Ovary (tissue), 9 donors: ENCODE measurements around the gene C1D. TPM values are rescaled to one million over a fixed set of nuclear protein-coding genes. Genes with fewer than 3 reads are reported as not detected.
A peak's percentile ranks its signal among the peaks of the same experiment; 100 is the strongest.
"Not testable (repeated sequence)": the region's sequence is repeated elsewhere in the genome, so short reads cannot be mapped to it uniquely, and the experiment has no call there.

Experiments used
- DNase-seq, 5 donors: peaks; one replicate each; pipeline ENCODE4 v3.0.0-alpha.2; 2019 to 2020
- H3K27ac ChIP-seq, 2 donors: fragments of 200-600 bp; one replicate each; pipeline versions ENCODE4 v1.5.1 to v1.8.0; 2019 to 2022
- H3K27me3 ChIP-seq: fragments of 200-600 bp; one replicate; pipeline ENCODE4 v1.8.0; 2022
- H3K36me3 ChIP-seq: fragments of 200-600 bp; sonication (generic); one replicate; pipeline ENCODE4 v1.5.1; 2019
- H3K4me1 ChIP-seq: one replicate; pipeline ENCODE4 v1.8.1; 2013; ENCODE audit warnings: mild to moderate bottlenecking, moderate library complexity; ENCODE audit not compliant: insufficient read depth
- H3K4me3 ChIP-seq: fragments of 200-600 bp; sonication (generic); one replicate; pipeline ENCODE4 v1.5.1; 2017
- H3K9me3 ChIP-seq, 2 donors: fragments of 200-600 bp in 1 of 2; sonication (generic) in 1 of 2; one replicate each; pipeline versions ENCODE4 v1.5.1 to v1.8.1; 2013 to 2019; ENCODE audit warnings: mild to moderate bottlenecking in 1 of 2, moderate library complexity in 1 of 2
- CTCF ChIP-seq, 3 donors: fragments of 450-650 bp in 2 of 3; fragments of 200-600 bp in 1 of 3; IDR thresholded peaks; one replicate each; pipeline versions ENCODE4 v1.5.1 to v1.8.0; 2016 to 2022; ENCODE audit warnings: antibody characterized with exemption in 3 of 3, mild to moderate bottlenecking in 1 of 3
- EP300 ChIP-seq: sonication (generic); formaldehyde crosslinking; IDR thresholded peaks from one replicate; pipeline ENCODE4 v1.6.1; 2017; ENCODE audit warnings: antibody characterized with exemption
- POLR2A ChIP-seq: fragments of 450-650 bp; IDR thresholded peaks from one replicate; pipeline ENCODE4 v1.6.1; 2017; ENCODE audit warnings: antibody characterized with exemption, mild to moderate bottlenecking, moderate library complexity
- WGBS, 3 donors: extraction: QIAGEN DNeasy Blood & Tissue Kit in 1 of 3; methylation state at CpG; one replicate each; pipeline versions ENCODE4 v1.1.5 to v1.1.7; 2013 to 2017; 5-methylcytosine and 5-hydroxymethylcytosine counted together
- intact Hi-C, 4 donors: fragments of 100-400 bp; cut with DNase I; formaldehyde crosslinking; loops; one replicate each; pipeline versions ENCODE4 v1.11.0 to v1.15.1; 2022 to 2023
- polyA plus RNA-seq, 2 donors: library from polyadenylated mRNA; stranded (reverse); fragments of 200-250 nt in 1 of 2; fragments of 350-450 nt in 1 of 2; fragmentation: Illumina TruSeq in 1 of 2; extraction: RNeasy Lipid Tissue Mini Kit (QIAGEN cat#74804) in 1 of 2; gene quantifications; one replicate each; pipeline ENCODE4 v1.2.3, GENCODE V29; 2013 to 2014
- total RNA-seq, 7 donors: library from RNA; depleted of rRNA in 2 of 7; stranded (reverse); fragments of >200 nt in 2 of 7; fragmentation: NEBNext Ultra II Directional in 3 of 7; extraction: Animal tissue kit (Norgen Biotek cat#: 25700) in 3 of 7; gene quantifications; one replicate each; pipeline versions ENCODE4 v1.1.0 to v1.2.4, GENCODE V29; 2016 to 2023
- donor health status: DM: no; HTN: no; CAD: no; lungs with moderate emphysema.
- donor health status: DM: no; HTN: no; CAD: no.
- donor health status: Bipolar disorder and iron deficiency.
- donor health status: DM: yes; HTN: yes; CAD: no.
- donor health status: DM: no; HTN: no; CAD: no.
- donor health status: DM: yes; HTN: yes; CAD: no.

C1D gene
- total and polyA plus RNA-seq, 9 donors = 12.6 to 46.8 (median 19.3) TPM

- Histone ChIP-seq H3K36me3 (no peaks in the 10 kb centered on the region), H3K4me1 (no peaks in the 10 kb centered on the region), H3K27ac (no peak overlapping the region), H3K27me3 (no peaks in the 10 kb centered on the region), H3K4me3 (no peak overlapping the region), H3K9me3 (no peaks in the 10 kb centered on the region)
- 88 to 94% (median 89%) methylated on average over 6 of the region's 6 CpGs for WGBS, 3 donors
- TF ChIP-seq EP300 = no peak
- intact Hi-C loops = no loop called here
- no peak for DNase-seq
Measured at GRCh38 chr2:68074050-68074449, 11.2 kb upstream of the C1D start.

- 75 to 79% (median 78%) methylated on average over 19 of the region's 19 CpGs for WGBS, 3 donors
- H3K4me3 ChIP-seq, intact Hi-C loops, H3K4me1 ChIP-seq, H3K36me3 ChIP-seq, H3K27me3 ChIP-seq, H3K9me3 ChIP-seq, H3K27ac ChIP-seq: not testable (repeated sequence)
- peak in 3 of 5 donors; percentile 18 to 34 (median 33) for DNase-seq
Measured at GRCh38 chr2:68063797-68064646, 1.2 kb upstream of the C1D start.

GRCh38 chr2:68060652-68061051, 2.2 kb downstream of the C1D start:
- Histone ChIP-seq H3K36me3 (no peaks in the 10 kb centered on the region), H3K4me3 (no peak overlapping the region), H3K9me3 (no peaks in the 10 kb centered on the region), H3K27ac (no peak overlapping the region), H3K27me3 (no peaks in the 10 kb centered on the region), H3K4me1 (peaks cover 3% of the 10 kb centered on the region)
- DNase-seq = no peak
- intact Hi-C loops = no loop called here
- no peak for TF ChIP-seq CTCF (IDR thresholded peaks at IDR 0.05)
- TF ChIP-seq POLR2A = no peak
- no peak for TF ChIP-seq EP300
- 80 to 84% (median 83%) methylated on average over 5 of the region's 5 CpGs for WGBS, 3 donors

- no peaks in the 10 kb centered on the region for H3K27me3 ChIP-seq
- DNase-seq = no peak
- no peaks in the 10 kb centered on the region for H3K36me3 ChIP-seq
- TF ChIP-seq POLR2A = no peak
- TF ChIP-seq CTCF (IDR thresholded peaks at IDR 0.05) = no peak
- no peak for TF ChIP-seq EP300
- no peak overlapping the region for H3K27ac ChIP-seq
- no peaks in the 10 kb centered on the region for H3K9me3 ChIP-seq
- H3K4me3 ChIP-seq = no peak overlapping the region
- intact Hi-C loops = no loop called here
- 79% methylated on average over 12 of the region's 12 CpGs for WGBS, 3 donors
- H3K4me1 ChIP-seq = peaks cover 3% of the 10 kb centered on the region
Measured at GRCh38 chr2:68059784-68060525, 2.8 kb downstream of the C1D start.

GRCh38 chr2:68057658-68058396, 5.0 kb downstream of the C1D start:
- H3K27ac ChIP-seq = no peak overlapping the region
- H3K4me3 ChIP-seq = no peak overlapping the region
- H3K4me1 ChIP-seq = peaks cover 3% of the 10 kb centered on the region
- intact Hi-C loops = no loop called here
- H3K9me3 ChIP-seq = no peaks in the 10 kb centered on the region
- no peak for DNase-seq
- no peak for TF ChIP-seq POLR2A
- TF ChIP-seq EP300 = no peak
- no peak for TF ChIP-seq CTCF (IDR thresholded peaks at IDR 0.05)
- H3K36me3 ChIP-seq = no peaks in the 10 kb centered on the region
- no peaks in the 10 kb centered on the region for H3K27me3 ChIP-seq
- WGBS, 3 donors = 86 to 90% (median 86%) methylated on average over 3 of the region's 3 CpGs
